Endothelial cell of umbilical vein (primary cell): Measurements from ENCODE around the gene SH3RF3. TPM values are rescaled to one million over a fixed set of nuclear protein-coding genes. Genes with fewer than 3 reads are reported as not detected.

ENCODE experiments used
- BruUV-seq: library from RNA; stranded (reverse); fragments of 400-500 nt; replicated peaks from 2 replicates; lab custom pipeline; 2021; lab: Mats Ljungman, UMichigan
- CTCF ChIA-PET: fragments of 300-600, 350-600 bp; sonication (Branson Sonifier 250); formaldehyde crosslinking; loops from one replicate; lab custom pipeline; 2021; ENCODE audit warnings: antibody characterized with exemption, inconsistent platforms; lab: Charles Lee
- POLR2A ChIA-PET: fragments of 300-600, 350-600 bp; sonication (Branson Sonifier 250); formaldehyde crosslinking; loops from one replicate; lab custom pipeline; 2021; ENCODE audit warnings: antibody characterized with exemption, inconsistent platforms; lab: Charles Lee
- DNase-seq: peaks from one replicate; pipeline ENCODE4 v3.0.0-alpha.2; 2011; ENCODE audit warnings: low read depth, low spot score
- FAIRE-seq: peaks from 2 replicates; lab custom pipeline; 2011; peaks lifted over from hg19 to GRCh38; lab: Jason Lieb, UNC
- H2AFZ ChIP-seq: 2 replicates; pipeline ENCODE4 v1.6.0; 2012; ENCODE audit warnings: low read depth, low read length, control low read depth, inconsistent platforms
- H3K27ac ChIP-seq: 2 replicates; pipeline ENCODE4 v1.5.1; 2011; ENCODE audit warnings: low read depth, mild to moderate bottlenecking, control low read depth, low read length, moderate library complexity; ENCODE audit not compliant: insufficient read depth
- H3K27me3 ChIP-seq, 2 experiments: 2 replicates each; pipeline versions ENCODE4 v1.6.0 to v1.6.1; 2011; ENCODE audit warnings: low read length in 2 of 2, mixed read lengths in 1 of 2; ENCODE audit not compliant: control insufficient read depth in 2 of 2, insufficient read depth in 2 of 2
- H3K36me3 ChIP-seq, 2 experiments: 2 replicates in 1 of 2; 3 replicates in 1 of 2; pipeline ENCODE4 v1.5.1; 2011; ENCODE audit warnings: low read length in 2 of 2, mild to moderate bottlenecking in 1 of 2, moderate library complexity in 1 of 2; ENCODE audit not compliant: control insufficient read depth in 2 of 2, insufficient read depth in 2 of 2; ENCODE audit errors: extremely low read depth in 1 of 2
- H3K4me1 ChIP-seq: 3 replicates; pipeline ENCODE4 v1.5.1; 2011; ENCODE audit warnings: mild to moderate bottlenecking, low read length; ENCODE audit not compliant: control insufficient read depth, insufficient read depth; ENCODE audit errors: extremely low read depth
- H3K4me2 ChIP-seq: 2 replicates; pipeline ENCODE4 v1.6.1; 2011; ENCODE audit warnings: low read length, control low read depth, mixed read lengths; ENCODE audit not compliant: insufficient read depth
- H3K4me3 ChIP-seq, 3 experiments: fragments of 200-600 bp in 1 of 3; sonication (generic), shearing (Covaris generic) in 1 of 3; replicated peaks in 1 of 3; 2 replicates each; pipeline ENCODE4 v1.5.1; 2011 to 2016; ENCODE audit warnings: control low read depth in 3 of 3, low read length in 3 of 3, mild to moderate bottlenecking in 2 of 3, inconsistent platforms in 1 of 3, low read depth in 1 of 3, moderate library complexity in 1 of 3; ENCODE audit not compliant: insufficient read depth in 1 of 3
- H3K79me2 ChIP-seq: 2 replicates; pipeline ENCODE4 v1.6.0; 2012; ENCODE audit warnings: low read length, inconsistent platforms; ENCODE audit not compliant: control insufficient read depth, insufficient read depth
- H3K9ac ChIP-seq: replicated peaks from 2 replicates; pipeline ENCODE3; 2011; ENCODE audit warnings: low read length, control low read depth; ENCODE audit not compliant: insufficient read depth; ENCODE audit errors: extremely low read depth
- H3K9me1 ChIP-seq: replicated peaks from 3 replicates; pipeline ENCODE4 v1.6.0; 2011; ENCODE audit warnings: mild to moderate bottlenecking, low read length; ENCODE audit not compliant: control insufficient read depth, insufficient read depth; ENCODE audit errors: extremely low read depth
- H3K9me3 ChIP-seq: replicated peaks from 2 replicates; pipeline ENCODE4 v1.5.1; 2012; ENCODE audit warnings: low read length, inconsistent platforms; ENCODE audit not compliant: control insufficient read depth, insufficient read depth
- H4K20me1 ChIP-seq: replicated peaks from 2 replicates; pipeline ENCODE3; 2011; ENCODE audit warnings: mild to moderate bottlenecking, low read length; ENCODE audit not compliant: control insufficient read depth, insufficient read depth; ENCODE audit errors: extremely low read depth
- EZH2 ChIP-seq: IDR thresholded peaks from 2 replicates; pipeline ENCODE4 v1.6.1; 2012; ENCODE audit warnings: borderline replicate concordance, low read depth, mild to moderate bottlenecking, moderate library complexity, low read length, inconsistent platforms; ENCODE audit not compliant: severe bottlenecking
- FOS ChIP-seq: IDR thresholded peaks from 2 replicates; pipeline ENCODE4 v1.6.1; 2011; ENCODE audit warnings: mild to moderate bottlenecking, low read length, moderate library complexity, borderline replicate concordance; ENCODE audit not compliant: insufficient read depth
- GATA2 ChIP-seq: IDR thresholded peaks from 2 replicates; pipeline ENCODE4 v1.7.0; 2011; ENCODE audit warnings: low read depth, mild to moderate bottlenecking, moderate library complexity, mixed read lengths, low read length; ENCODE audit not compliant: insufficient read length, insufficient read depth
- MAX ChIP-seq: IDR thresholded peaks from 2 replicates; pipeline ENCODE4 v1.6.1; 2011; ENCODE audit not compliant: insufficient read depth, insufficient read length
- POLR2AphosphoS5 ChIP-seq: IDR thresholded peaks from 2 replicates; pipeline ENCODE4 v1.6.1; 2012; ENCODE audit warnings: low read depth, mild to moderate bottlenecking, control low read depth, low read length, moderate library complexity; ENCODE audit not compliant: insufficient read depth
- dilution Hi-C: fragments of 300-500 bp; cut with MboI; formaldehyde crosslinking; loops from one replicate; pipeline ENCODE4 v1.15.0; 2019; ENCODE audit warnings: low sequenced_read_pairs; ENCODE audit not compliant: extremely low pct_ligation_motif_present
- intact Hi-C: fragments of 100-400 bp; cut with micrococcal nuclease; formaldehyde crosslinking; loops from one replicate; pipeline ENCODE4 v1.10.0; 2022
- polyA plus RNA-seq, 4 experiments: library from polyadenylated mRNA; depleted of rRNA in 3 of 4; stranded (reverse) in 3 of 4; unstranded in 1 of 4; fragments of >200 nt; gene quantifications; 2 replicates each; pipeline versions ENCODE4 v1.2.1 to v1.2.3, GENCODE V29; 2011 to 2012; ENCODE audit warnings: missing spikeins in 1 of 4
- total RNA-seq: library from RNA; stranded (reverse); gene quantifications from 2 replicates; pipeline ENCODE4 v1.2.3, GENCODE V29; 2021
- TF ChIP-seq, protein P1 (sequence below), 2 donors: IDR thresholded peaks; 1 replicate in 1 of 2; 2 replicates in 1 of 2; pipeline ENCODE4 v1.5.1; 2011; ENCODE audit warnings: low read length in 2 of 2, mild to moderate bottlenecking in 2 of 2, moderate library complexity in 2 of 2, control low read depth in 1 of 2, inconsistent platforms in 1 of 2, low read depth in 1 of 2; ENCODE audit not compliant: insufficient read depth in 1 of 2; ENCODE audit errors: extremely low read depth in 1 of 2

Gene SH3RF3
- total and polyA plus RNA-seq, 2 donors (not counting 3 experiments of a cell fraction or from before 2014, with no cell fraction given): 3.8 to 14.7 TPM

DNA sequence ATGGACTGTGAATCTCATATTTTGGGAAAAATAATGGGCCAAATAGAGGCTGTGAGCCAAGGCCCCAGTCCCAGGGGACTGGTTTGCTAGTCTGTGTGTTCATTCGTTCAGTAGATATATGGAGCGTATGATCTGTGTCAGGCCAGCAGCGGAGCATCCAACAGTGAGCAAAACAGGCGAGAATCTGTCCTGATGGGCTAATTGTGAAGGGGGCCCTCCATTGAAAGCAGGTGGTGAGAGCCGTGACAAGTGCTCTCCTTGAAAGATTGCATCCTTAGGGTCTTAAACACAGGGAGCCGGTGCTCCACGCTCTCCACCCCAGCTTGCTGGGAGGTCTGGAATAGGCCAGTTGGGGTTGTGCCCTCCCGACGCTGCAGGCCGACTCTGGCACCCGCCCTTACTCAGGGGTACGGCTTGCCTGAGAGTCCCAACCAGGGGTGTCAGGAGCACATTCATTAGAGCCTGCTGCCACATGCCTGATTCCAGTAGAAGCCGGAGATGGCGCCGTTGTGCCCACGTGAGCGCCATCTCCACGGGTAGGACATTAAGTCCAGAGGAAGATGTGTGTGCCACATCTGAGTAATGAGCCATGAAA lies 213.3 kb downstream of the SH3RF3 start:
- no peak overlapping the region for H2AFZ ChIP-seq
- H3K27ac ChIP-seq: no peak overlapping the region
- no peaks in the 10 kb centered on the region for H3K9me1 ChIP-seq
- no peak overlapping the region for H3K4me3 ChIP-seq
- POLR2A ChIA-PET: no interaction called here
- dilution Hi-C loops (no loop called here), intact Hi-C loops (no loop called here)
- no peaks in the 10 kb centered on the region for H3K36me3 ChIP-seq
- no TSS peak for BruUV-seq
- peaks cover 22% of the 10 kb centered on the region for H3K4me1 ChIP-seq
- no peaks in the 10 kb centered on the region for H3K27me3 ChIP-seq
- TF ChIP-seq MAX (no peak), EZH2 (no peak), POLR2AphosphoS5 (no peak), FOS (no peak), GATA2 (no peak)
- TF ChIP-seq, protein P1, sequence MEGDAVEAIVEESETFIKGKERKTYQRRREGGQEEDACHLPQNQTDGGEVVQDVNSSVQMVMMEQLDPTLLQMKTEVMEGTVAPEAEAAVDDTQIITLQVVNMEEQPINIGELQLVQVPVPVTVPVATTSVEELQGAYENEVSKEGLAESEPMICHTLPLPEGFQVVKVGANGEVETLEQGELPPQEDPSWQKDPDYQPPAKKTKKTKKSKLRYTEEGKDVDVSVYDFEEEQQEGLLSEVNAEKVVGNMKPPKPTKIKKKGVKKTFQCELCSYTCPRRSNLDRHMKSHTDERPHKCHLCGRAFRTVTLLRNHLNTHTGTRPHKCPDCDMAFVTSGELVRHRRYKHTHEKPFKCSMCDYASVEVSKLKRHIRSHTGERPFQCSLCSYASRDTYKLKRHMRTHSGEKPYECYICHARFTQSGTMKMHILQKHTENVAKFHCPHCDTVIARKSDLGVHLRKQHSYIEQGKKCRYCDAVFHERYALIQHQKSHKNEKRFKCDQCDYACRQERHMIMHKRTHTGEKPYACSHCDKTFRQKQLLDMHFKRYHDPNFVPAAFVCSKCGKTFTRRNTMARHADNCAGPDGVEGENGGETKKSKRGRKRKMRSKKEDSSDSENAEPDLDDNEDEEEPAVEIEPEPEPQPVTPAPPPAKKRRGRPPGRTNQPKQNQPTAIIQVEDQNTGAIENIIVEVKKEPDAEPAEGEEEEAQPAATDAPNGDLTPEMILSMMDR (IDR thresholded peaks at IDR 0.05; ENCODE audit: extremely low read depth in 1 of 2, insufficient read depth in 1 of 2, low read depth in 1 of 2, low read length in 2 of 2): no peak
- no peaks in the 10 kb centered on the region for H3K79me2 ChIP-seq
- FAIRE-seq (no peak), DNase-seq (no peak)
- no peak overlapping the region for H3K4me2 ChIP-seq
- H3K9me3 ChIP-seq: no peaks in the 10 kb centered on the region
- CTCF ChIA-PET: interaction anchor here (1.1 kb wide), 1 partner anchor 9 kb away, joined by 5 read pairs; no protein-coding TSS in a partner anchor
- H3K9ac ChIP-seq: no peak overlapping the region
- no peaks in the 10 kb centered on the region for H4K20me1 ChIP-seq
